Duodenal mucosa (tissue), 2 donors: Measurements from ENCODE around the gene FOCAD.

ENCODE experiments used
- H3K27ac ChIP-seq: one replicate; pipeline ENCODE4 v1.7.0; 2013; ENCODE audit warnings: low read depth, low read length
- H3K27me3 ChIP-seq, 2 donors: one replicate each; pipeline ENCODE4 v1.7.0; 2013; ENCODE audit warnings: low read length in 2 of 2, control low read depth in 1 of 2; ENCODE audit not compliant: insufficient read depth in 2 of 2, control insufficient read depth in 1 of 2
- H3K36me3 ChIP-seq, 2 donors: one replicate each; pipeline ENCODE4 v1.7.0; 2013; ENCODE audit warnings: low read length in 2 of 2, control low read depth in 1 of 2; ENCODE audit not compliant: insufficient read depth in 2 of 2, control insufficient read depth in 1 of 2
- H3K4me1 ChIP-seq, 2 donors: one replicate each; pipeline ENCODE4 v1.7.0; 2013; ENCODE audit warnings: low read length in 2 of 2, control low read depth in 1 of 2; ENCODE audit not compliant: insufficient read depth in 2 of 2, control insufficient read depth in 1 of 2
- H3K4me3 ChIP-seq, 2 donors: one replicate each; pipeline ENCODE4 v1.7.0; 2013; ENCODE audit warnings: low read length in 2 of 2, low read depth in 1 of 2
- H3K9ac ChIP-seq, 2 donors: one replicate each; pipeline ENCODE4 v1.7.0; 2013; ENCODE audit warnings: low read length in 2 of 2, low read depth in 1 of 2
- H3K9me3 ChIP-seq, 2 donors: one replicate each; pipeline ENCODE4 v1.7.0; 2013; ENCODE audit warnings: low read length in 2 of 2, control low read depth in 1 of 2; ENCODE audit not compliant: control insufficient read depth in 1 of 2

FOCAD gene

GRCh38 chr9:20831028-20831427, 147.0 kb downstream of the FOCAD start:
- Histone ChIP-seq H3K4me1 (no peaks in the 10 kb centered on the region), H3K9me3 (no peaks in the 10 kb centered on the region), H3K36me3 (no peaks in the 10 kb centered on the region), H3K27me3 (no peaks in the 10 kb centered on the region), H3K4me3 (no peak overlapping the region), H3K9ac (no peak overlapping the region), H3K27ac (no peak overlapping the region)

- Histone ChIP-seq H3K4me1 (no peaks in the 10 kb centered on the region), H3K9ac (no peak overlapping the region), H3K9me3 (no peaks in the 10 kb centered on the region), H3K27me3 (no peaks in the 10 kb centered on the region), H3K36me3 (no peaks in the 10 kb centered on the region), H3K4me3 (no peak overlapping the region), H3K27ac (no peak overlapping the region)
These were observed 148.7 kb downstream of the FOCAD start for GRCh38 chr9:20832775-20833174.

- Histone ChIP-seq H3K27me3 (no peaks in the 10 kb centered on the region), H3K36me3 (no peaks in the 10 kb centered on the region), H3K4me1 (no peaks in the 10 kb centered on the region), H3K9me3 (no peaks in the 10 kb centered on the region), H3K27ac (no peak overlapping the region), H3K4me3 (no peak overlapping the region), H3K9ac (no peak overlapping the region)
These were observed 151.6 kb downstream of the FOCAD start for GRCh38 chr9:20835377-20836286.

DNA sequence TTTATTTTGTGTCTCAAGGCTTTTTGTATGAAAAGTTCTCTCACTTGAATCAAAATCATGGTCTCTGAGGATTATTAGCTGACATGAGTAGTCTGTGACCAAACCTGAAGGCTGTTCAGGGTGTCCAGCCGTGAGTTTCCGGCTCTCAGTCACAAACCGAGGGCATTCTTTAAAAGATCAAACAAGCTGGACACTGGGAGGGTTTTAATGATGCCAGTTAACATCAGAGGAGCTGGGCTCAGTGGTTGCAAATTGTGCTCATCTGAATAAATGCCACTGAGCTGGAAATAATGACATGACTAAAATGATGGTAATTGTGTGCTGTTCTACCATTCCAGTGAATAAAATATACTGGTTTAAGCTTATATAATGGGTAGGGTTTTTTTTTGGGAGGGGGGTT, 153.1 kb downstream of the FOCAD start:
- no peak overlapping the region for H3K4me3 ChIP-seq

DNA sequence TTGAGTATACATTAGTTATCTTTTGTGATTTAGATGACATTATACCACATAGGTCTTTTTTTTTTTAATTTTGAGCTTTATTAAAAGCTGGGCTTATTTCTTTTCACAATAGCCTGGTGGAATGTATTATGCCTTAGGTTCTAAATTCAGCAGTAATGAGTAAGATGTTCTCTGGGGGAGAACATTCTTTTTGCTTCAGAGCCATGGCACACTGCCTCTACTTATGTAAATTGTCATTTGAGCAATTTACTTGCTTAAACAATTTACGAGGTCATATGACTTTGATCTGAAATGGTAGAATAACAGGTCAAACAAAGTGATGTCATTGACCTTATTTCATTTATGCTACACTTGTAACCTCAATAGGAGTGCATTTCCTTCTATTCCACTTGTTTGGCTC, 154.2 kb downstream of the FOCAD start:
- H3K36me3 ChIP-seq, result no peaks in the 10 kb centered on the region
- no peaks in the 10 kb centered on the region for H3K4me1 ChIP-seq
- no peak overlapping the region for H3K27ac ChIP-seq
- H3K9ac ChIP-seq, result no peak overlapping the region
- H3K27me3 ChIP-seq, result no peaks in the 10 kb centered on the region
- no peak overlapping the region for H3K4me3 ChIP-seq
- no peaks in the 10 kb centered on the region for H3K9me3 ChIP-seq

More for the DNA sequence above, 153.1 kb downstream of the FOCAD start:
- no peaks in the 10 kb centered on the region for H3K4me1 ChIP-seq
- no peaks in the 10 kb centered on the region for H3K36me3 ChIP-seq
- H3K27ac ChIP-seq, result no peak overlapping the region
- no peaks in the 10 kb centered on the region for H3K9me3 ChIP-seq
- no peak overlapping the region for H3K9ac ChIP-seq
- no peaks in the 10 kb centered on the region for H3K27me3 ChIP-seq

DNA sequence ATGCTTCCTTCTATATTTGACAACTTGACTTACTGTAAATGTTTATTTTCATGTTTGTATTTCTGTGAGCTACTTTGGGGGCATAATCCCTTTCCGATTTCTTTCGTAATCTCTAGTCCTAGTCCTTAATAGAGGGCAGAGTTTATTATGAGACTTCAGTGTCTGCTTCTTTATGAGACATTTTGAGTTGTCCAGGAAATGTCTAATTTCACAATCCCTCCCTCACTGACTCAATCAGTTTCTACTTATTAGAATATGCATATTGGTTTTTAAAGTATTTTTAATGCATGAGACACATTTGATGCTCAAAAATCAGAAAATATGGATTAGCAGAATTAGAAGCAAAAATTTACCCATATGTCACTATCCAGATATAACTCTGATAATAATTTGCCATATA, 160.9 kb downstream of the FOCAD start:
- no peak overlapping the region for H3K27ac ChIP-seq
- no peaks in the 10 kb centered on the region for H3K4me1 ChIP-seq
- no peaks in the 10 kb centered on the region for H3K27me3 ChIP-seq
- no peak overlapping the region for H3K9ac ChIP-seq
- no peaks in the 10 kb centered on the region for H3K36me3 ChIP-seq
- no peak overlapping the region for H3K4me3 ChIP-seq
- no peaks in the 10 kb centered on the region for H3K9me3 ChIP-seq

GRCh38 chr9:20848490-20848889, 164.4 kb downstream of the FOCAD start:
- Histone ChIP-seq H3K36me3 (no peaks in the 10 kb centered on the region), H3K4me1 (no peaks in the 10 kb centered on the region), H3K4me3 (no peak overlapping the region), H3K9me3 (no peaks in the 10 kb centered on the region), H3K27ac (no peak overlapping the region), H3K27me3 (no peaks in the 10 kb centered on the region), H3K9ac (no peak overlapping the region)

DNA sequence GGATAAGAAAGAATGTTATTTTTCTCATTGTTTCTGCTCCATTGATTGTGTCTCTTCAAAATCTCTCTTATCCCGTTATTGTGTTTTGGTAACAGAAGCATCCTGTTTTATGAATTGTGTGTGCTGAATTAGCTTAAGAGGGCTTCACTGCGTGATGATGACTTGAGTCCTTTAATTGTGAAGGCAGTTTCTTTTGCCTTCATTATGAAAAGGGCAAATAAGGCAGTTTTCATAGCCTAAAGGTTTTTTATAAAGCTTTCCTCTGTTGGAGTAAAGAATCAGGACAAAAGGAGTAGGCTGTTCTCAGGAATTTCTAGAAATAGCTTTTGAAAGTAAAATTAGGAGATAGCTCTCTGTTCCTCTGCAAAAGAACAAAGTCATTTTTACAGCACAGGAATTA, 169.8 kb downstream of the FOCAD start:
- Histone ChIP-seq H3K4me1 (no peaks in the 10 kb centered on the region), H3K9ac (no peak overlapping the region), H3K36me3 (no peaks in the 10 kb centered on the region), H3K27me3 (no peaks in the 10 kb centered on the region), H3K9me3 (no peaks in the 10 kb centered on the region), H3K27ac (no peak overlapping the region), H3K4me3 (no peak overlapping the region)

GRCh38 chr9:20854444-20854843, 170.4 kb downstream of the FOCAD start:
- H3K27ac ChIP-seq, result no peak overlapping the region
- no peak overlapping the region for H3K9ac ChIP-seq
- no peaks in the 10 kb centered on the region for H3K27me3 ChIP-seq
- no peak overlapping the region for H3K4me3 ChIP-seq
- no peaks in the 10 kb centered on the region for H3K4me1 ChIP-seq
- H3K36me3 ChIP-seq, result no peaks in the 10 kb centered on the region
- H3K9me3 ChIP-seq, result no peaks in the 10 kb centered on the region

- H3K4me1 ChIP-seq, result no peaks in the 10 kb centered on the region
- no peak overlapping the region for H3K9ac ChIP-seq
- H3K9me3 ChIP-seq, result no peaks in the 10 kb centered on the region
- H3K27me3 ChIP-seq, result no peaks in the 10 kb centered on the region
- no peak overlapping the region for H3K4me3 ChIP-seq
- no peak overlapping the region for H3K27ac ChIP-seq
- peaks cover 0 to 3% of the 10 kb centered on the region in 2 donors for H3K36me3 ChIP-seq
These were observed 179.9 kb downstream of the FOCAD start for GRCh38 chr9:20863945-20864344.
